Activated CD4-positive, alpha-beta T cell treated with anti-CD3 and anti-CD28 coated beads for 1 hour (primary cell): Measurements from ENCODE around the gene FLRT1.

ENCODE experiments used
- DNase-seq: peaks from one replicate; pipeline ENCODE4 v3.0.0-alpha.2; 2020

FLRT1 gene

GRCh38 chr11:64049509-64049908, 13.8 kb downstream of the FLRT1 start:
- DNase-seq, result no peak

GRCh38 chr11:64051297-64051696, 15.6 kb downstream of the FLRT1 start:
- DNase-seq, result no peak

GRCh38 chr11:64052436-64052835, 16.7 kb downstream of the FLRT1 start:
- DNase-seq, result no peak

GRCh38 chr11:64052938-64053622, 17.3 kb downstream of the FLRT1 start:
- DNase-seq, result no peak

GRCh38 chr11:64053699-64054098, 18.0 kb downstream of the FLRT1 start:
- DNase-seq, result no peak

GRCh38 chr11:64055077-64055476, 19.3 kb downstream of the FLRT1 start:
- no peak for DNase-seq

- no peak for DNase-seq
Observed at GRCh38 chr11:64056213-64056785, 20.6 kb downstream of the FLRT1 start.

- no peak for DNase-seq
Observed at GRCh38 chr11:64056861-64057260, 21.1 kb downstream of the FLRT1 start.

GRCh38 chr11:64057890-64058289, 22.2 kb downstream of the FLRT1 start:
- DNase-seq, result no peak

GRCh38 chr11:64058494-64058893, 22.8 kb downstream of the FLRT1 start:
- DNase-seq, result no peak

GRCh38 chr11:64059339-64060140, 23.8 kb downstream of the FLRT1 start:
- no peak for DNase-seq

GRCh38 chr11:64060263-64060860, 24.6 kb downstream of the FLRT1 start:
- DNase-seq, result no peak

- peak; percentile 37 for DNase-seq
Observed at GRCh38 chr11:64060861-64061444, 25.2 kb downstream of the FLRT1 start.

GRCh38 chr11:64062185-64063039, 26.7 kb downstream of the FLRT1 start:
- DNase-seq, result no peak

- DNase-seq, result no peak
Observed at GRCh38 chr11:64063777-64064176, 28.0 kb downstream of the FLRT1 start.

- DNase-seq, result no peak
Observed at GRCh38 chr11:64064374-64065140, 28.8 kb downstream of the FLRT1 start.

- no peak for DNase-seq
Observed at GRCh38 chr11:64065141-64065465, 29.4 kb downstream of the FLRT1 start.

GRCh38 chr11:64065712-64066111, 30.0 kb downstream of the FLRT1 start:
- DNase-seq, result no peak

- no peak for DNase-seq
Observed at GRCh38 chr11:64067230-64067993, 31.7 kb downstream of the FLRT1 start.

GRCh38 chr11:64068705-64069400, 33.1 kb downstream of the FLRT1 start:
- no peak for DNase-seq
